ENCODE data around the gene ST3GAL2.

- TF ChIP-seq EZH2 (IDR thresholded peaks at IDR 0.05): no peak
- TF ChIP-seq POLR2AphosphoS5 (IDR thresholded peaks at IDR 0.05; ENCODE audit: borderline replicate concordance, low read depth, low read length): no peak
Observed at GRCh38 chr16:70437017-70437581, 1.8 kb downstream of the ST3GAL2 start.

All from SK-N-MC (cell line).